ENCODE measurements around the gene PDPN.

Gene PDPN

DNA sequence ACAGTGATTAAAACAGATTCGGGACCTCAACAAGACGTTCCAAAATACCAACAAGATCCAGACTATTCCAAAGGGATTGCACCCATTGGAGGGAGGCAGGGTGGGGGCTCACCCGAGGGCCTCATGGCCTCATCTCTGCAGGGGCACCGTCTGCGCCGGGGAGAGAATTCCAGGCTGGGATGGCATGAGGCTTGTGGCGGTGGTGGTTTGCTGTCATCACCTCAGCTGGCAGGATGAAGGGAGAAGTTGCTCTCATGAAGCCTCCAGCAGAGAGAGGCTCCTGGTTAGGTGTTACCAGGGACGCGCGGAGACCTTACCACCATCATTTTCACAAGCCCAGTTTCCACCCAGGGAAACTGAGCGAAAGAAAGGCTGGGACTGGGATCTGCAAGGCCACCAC is 6.7 kb upstream of the PDPN start:
- no peak overlapping the region for H3K4me3 ChIP-seq (ENCODE audit: low read depth, low read length)
- DNase-seq (ENCODE audit: low read depth) = no peak
- TF ChIP-seq, protein P1, sequence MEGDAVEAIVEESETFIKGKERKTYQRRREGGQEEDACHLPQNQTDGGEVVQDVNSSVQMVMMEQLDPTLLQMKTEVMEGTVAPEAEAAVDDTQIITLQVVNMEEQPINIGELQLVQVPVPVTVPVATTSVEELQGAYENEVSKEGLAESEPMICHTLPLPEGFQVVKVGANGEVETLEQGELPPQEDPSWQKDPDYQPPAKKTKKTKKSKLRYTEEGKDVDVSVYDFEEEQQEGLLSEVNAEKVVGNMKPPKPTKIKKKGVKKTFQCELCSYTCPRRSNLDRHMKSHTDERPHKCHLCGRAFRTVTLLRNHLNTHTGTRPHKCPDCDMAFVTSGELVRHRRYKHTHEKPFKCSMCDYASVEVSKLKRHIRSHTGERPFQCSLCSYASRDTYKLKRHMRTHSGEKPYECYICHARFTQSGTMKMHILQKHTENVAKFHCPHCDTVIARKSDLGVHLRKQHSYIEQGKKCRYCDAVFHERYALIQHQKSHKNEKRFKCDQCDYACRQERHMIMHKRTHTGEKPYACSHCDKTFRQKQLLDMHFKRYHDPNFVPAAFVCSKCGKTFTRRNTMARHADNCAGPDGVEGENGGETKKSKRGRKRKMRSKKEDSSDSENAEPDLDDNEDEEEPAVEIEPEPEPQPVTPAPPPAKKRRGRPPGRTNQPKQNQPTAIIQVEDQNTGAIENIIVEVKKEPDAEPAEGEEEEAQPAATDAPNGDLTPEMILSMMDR (conservative IDR thresholded peaks at IDR 0.05; ENCODE audit: low read depth, low read length) = no peak

DNA sequence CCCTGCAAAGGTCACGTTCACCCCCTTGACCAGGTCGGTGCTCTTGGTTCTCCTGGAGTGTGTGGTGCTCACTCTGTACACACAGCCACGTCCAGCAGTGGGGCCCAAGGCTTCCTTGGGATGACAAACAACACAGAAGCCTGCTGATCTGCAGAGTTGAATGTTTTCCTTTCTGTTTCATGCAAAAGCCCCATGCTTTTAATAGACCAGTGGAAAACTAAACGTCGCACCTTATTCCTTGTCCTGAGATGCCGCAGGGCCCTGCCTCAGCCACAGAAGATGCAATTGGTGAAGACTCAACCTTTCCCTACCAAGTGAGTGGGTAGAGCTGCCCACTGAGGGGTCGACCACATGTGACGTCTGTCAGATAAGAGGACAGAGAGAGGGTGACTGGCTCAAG is 5.8 kb upstream of the PDPN start:
- TF ChIP-seq, protein P1 (conservative IDR thresholded peaks at IDR 0.05; ENCODE audit: low read depth, low read length) = no peak
- H3K4me3 ChIP-seq (ENCODE audit: low read depth, low read length) = no peak overlapping the region
- DNase-seq (ENCODE audit: low read depth) = no peak

DNA sequence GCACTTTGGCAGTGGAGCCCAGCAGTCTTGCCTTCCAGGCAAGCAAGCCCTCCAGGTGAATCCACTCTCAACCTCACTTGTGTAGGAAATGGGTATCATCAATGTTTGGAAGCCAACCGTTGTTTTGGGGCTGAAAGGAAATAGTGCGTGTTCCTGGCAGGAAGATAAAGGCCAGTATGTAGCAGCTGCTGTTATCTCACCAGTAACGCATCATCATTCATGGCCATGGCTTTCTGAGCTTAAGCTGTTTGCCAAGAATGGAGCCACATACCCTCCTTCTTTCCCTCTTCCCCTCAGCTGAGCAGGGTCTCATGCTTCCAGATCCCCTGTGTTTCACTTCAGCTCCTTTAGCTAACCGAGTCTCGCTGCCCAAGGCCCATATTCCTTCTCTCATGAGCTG is 2.2 kb upstream of the PDPN start:
- DNase-seq (ENCODE audit: low read depth) = no peak
- TF ChIP-seq, protein P1 (conservative IDR thresholded peaks at IDR 0.05; ENCODE audit: low read depth, low read length) = no peak
- no peak overlapping the region for H3K4me3 ChIP-seq (ENCODE audit: low read depth, low read length)

DNA sequence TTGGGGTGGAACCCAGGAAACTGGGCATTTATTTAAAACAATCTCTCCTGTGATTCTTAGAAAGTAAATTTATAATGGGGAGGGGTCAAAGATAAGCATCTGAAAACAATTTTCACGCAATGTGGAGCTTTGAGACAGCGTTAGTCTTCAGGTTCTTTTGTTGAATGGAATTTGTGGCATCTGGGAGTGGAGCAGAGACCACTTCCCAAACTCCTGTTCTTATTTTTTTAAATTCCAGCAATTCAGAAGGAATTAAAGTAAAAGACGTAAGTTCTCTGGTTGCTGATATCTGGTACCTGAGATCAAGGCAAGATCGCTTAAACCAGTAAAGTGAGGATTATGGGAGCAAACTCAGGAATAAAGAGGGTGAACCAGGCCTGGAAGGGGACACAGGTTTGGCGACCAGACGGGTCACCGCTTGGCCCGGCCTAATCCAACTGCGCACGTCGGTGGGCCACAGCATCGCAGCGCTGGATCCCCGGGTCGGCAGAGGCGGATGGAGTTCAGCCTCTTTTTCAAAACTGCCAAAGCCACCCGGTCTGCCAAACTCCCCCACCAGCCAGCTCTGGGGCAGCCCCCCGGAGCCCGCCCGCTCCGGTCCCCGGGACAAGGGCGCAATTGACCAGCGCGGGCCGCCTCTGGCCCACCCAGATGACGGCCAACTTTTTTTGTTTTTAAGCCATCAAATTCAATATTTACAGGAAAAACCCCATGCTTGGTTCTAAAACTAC is 754 bp upstream of the PDPN start:
- DNase-seq (ENCODE audit: low read depth) = no peak
- H3K4me3 ChIP-seq (ENCODE audit: low read depth, low read length) = no peak overlapping the region
- TF ChIP-seq, protein P1 (conservative IDR thresholded peaks at IDR 0.05; ENCODE audit: low read depth, low read length) = no peak

DNA sequence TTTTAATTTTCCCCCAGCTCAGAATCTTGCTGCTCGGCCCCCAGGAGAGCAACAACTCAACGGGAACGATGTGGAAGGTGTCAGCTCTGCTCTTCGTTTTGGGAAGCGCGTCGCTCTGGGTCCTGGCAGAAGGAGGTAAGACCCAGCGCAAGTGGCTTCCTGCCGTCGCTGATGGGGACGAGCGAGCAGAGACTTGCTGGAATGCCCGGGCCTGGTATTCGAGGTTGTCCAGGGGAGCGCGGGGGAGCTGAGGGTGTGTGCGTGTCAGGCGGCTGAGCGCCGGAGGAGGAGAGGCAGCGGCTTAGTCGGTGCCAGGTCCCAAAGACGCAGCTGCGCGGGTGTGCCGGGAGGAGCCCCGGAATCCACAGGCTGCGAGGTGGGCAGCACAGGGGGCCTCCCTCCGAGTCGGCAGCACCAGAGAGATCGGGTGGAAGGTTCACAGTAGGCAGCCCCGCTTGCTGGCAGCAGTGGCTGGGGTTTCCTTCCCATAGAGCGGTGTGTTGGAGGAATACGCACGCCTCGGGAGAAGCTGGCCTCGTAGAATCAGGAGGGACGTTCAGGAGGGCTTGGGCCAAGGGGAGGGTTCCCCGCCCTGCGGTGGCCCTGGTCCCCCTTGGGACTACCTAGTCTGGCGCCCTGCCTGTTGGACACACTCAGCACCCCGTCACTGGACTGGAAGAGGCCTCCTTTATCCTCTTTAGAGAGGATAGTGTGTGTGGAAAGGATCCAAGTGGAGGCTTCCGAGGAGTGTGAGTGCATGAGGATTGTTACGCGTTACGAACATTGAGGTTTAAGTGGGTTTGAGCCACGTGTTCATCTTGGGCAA is 547 bp downstream of the PDPN start:
- peak; percentile 34 for DNase-seq (ENCODE audit: low read depth)
- TF ChIP-seq, protein P1 (conservative IDR thresholded peaks at IDR 0.05; ENCODE audit: low read depth, low read length) = no peak
- H3K4me3 ChIP-seq (ENCODE audit: low read depth, low read length) = peak overlapping the region; percentile 68

DNA sequence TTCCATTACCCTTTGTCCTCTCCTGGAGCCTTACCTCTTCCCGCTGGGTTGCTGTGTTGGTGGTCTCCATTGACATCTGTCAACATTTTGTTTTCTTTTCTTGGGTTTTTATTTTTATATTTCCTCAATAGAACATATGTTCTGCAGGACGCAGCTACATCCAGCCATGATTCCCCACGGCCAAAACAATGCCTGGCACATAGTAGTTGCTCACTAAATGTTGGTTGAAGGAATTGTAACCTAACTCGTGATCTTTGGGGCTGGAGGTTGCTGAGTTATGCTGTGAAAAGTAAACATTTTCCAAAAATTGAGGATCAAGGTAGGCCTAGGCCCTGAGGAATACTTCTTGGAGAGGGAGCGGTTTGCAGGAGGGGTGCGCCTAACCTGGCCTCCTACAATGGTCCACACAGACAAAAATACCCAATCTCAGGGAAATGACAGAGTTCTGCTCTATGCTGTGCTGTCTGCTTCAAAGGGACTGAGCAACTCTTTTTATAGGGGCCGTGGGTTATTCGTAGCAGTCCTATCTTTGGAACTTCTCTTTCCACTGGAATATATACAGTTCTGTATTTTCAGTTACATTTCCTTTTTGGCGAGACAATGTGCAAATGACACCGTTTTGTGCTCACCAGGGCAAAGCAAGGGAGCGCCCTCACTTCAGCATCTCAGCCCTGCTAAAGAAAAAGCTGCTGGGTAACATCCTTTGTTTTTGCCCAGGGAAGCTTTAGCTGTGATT is 1.4 kb downstream of the PDPN start:
- DNase-seq (ENCODE audit: low read depth) = no peak
- TF ChIP-seq, protein P1 (conservative IDR thresholded peaks at IDR 0.05; ENCODE audit: low read depth, low read length) = no peak
- H3K4me3 ChIP-seq (ENCODE audit: low read depth, low read length) = peak overlapping the region; percentile 68

Data from choroid plexus epithelial cell (primary cell).